AG04450 (cell line): ENCODE results near the gene SDK1. TPM values are rescaled to one million over a fixed set of nuclear protein-coding genes. Genes with fewer than 3 reads are reported as not detected.

Experiments
- CTCF ChIA-PET: fragments of 300-600, 350-600 bp; formaldehyde crosslinking; extraction: SDS; loops from one replicate; lab custom pipeline; 2022; ENCODE audit warnings: antibody characterized with exemption, inconsistent platforms; lab: Charles Lee
- POLR2A ChIA-PET: fragments of 350-600 bp; formaldehyde crosslinking; extraction: SDS; loops from one replicate; lab custom pipeline; 2021; ENCODE audit warnings: antibody characterized with exemption, inconsistent platforms; lab: Yijun Ruan, JAX
- DNase-seq: peaks from one replicate; pipeline ENCODE4 v3.0.0-alpha.2; 2011; ENCODE audit warnings: low read depth, low spot score
- H3K27ac ChIP-seq: one replicate; pipeline ENCODE4 v1.5.1; 2012; ENCODE audit warnings: low read depth, low read length, control low read depth
- H3K27me3 ChIP-seq: one replicate; pipeline ENCODE4 v1.6.0; 2012; ENCODE audit warnings: low read length; ENCODE audit not compliant: control insufficient read depth, insufficient read depth
- H3K4me3 ChIP-seq: 2 replicates; pipeline ENCODE4 v1.5.1; 2011; ENCODE audit warnings: mild to moderate bottlenecking, low read depth, low read length, control low read depth
- H3K9me3 ChIP-seq: 2 replicates; pipeline ENCODE4 v1.5.1; 2012; ENCODE audit warnings: low read length; ENCODE audit not compliant: control insufficient read depth, insufficient read depth
- polyA plus RNA-seq: library from polyadenylated mRNA; depleted of rRNA; stranded (reverse); fragments of >200 nt; gene quantifications from 2 replicates; pipeline ENCODE4 v1.2.3, GENCODE V29; 2011
- TF ChIP-seq, protein P1 (sequence below): IDR thresholded peaks from 2 replicates; pipeline ENCODE4 v1.5.1; 2011; ENCODE audit warnings: low read depth, low read length, control low read depth, inconsistent platforms

The SDK1 gene
- polyA plus RNA-seq, 1 experiment = 2.2 TPM

DNA sequence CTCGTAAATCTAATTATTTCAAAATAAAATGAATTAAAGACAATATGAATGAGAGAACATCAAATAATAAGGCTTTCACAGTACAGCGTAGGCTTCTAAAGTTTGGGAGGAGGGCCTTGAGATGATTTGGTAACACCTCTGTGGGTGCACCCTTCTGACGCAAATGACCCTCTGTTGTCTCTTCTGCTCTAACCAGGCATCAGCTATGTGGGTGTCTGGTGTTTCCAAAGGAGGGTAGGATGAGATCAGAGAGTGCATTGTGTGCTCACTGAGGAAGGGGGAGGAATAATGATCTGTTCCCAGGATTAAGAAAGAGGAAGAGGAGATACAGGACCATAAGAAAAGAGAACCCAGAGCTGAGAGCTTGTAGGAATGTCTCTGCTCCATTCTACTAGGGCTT lies 420.4 kb downstream of the SDK1 start:
- Histone ChIP-seq H3K9me3 (0 out of 2 replicates have a peak, but pooled peaks cover 1% of the 10 kb centered on the region), H3K27ac (no peak overlapping the region), H3K4me3 (no peak overlapping the region), H3K27me3 (no peaks in the 10 kb centered on the region)
- CTCF ChIA-PET = no interaction called here
- DNase-seq = no peak
- TF ChIP-seq, protein P1, sequence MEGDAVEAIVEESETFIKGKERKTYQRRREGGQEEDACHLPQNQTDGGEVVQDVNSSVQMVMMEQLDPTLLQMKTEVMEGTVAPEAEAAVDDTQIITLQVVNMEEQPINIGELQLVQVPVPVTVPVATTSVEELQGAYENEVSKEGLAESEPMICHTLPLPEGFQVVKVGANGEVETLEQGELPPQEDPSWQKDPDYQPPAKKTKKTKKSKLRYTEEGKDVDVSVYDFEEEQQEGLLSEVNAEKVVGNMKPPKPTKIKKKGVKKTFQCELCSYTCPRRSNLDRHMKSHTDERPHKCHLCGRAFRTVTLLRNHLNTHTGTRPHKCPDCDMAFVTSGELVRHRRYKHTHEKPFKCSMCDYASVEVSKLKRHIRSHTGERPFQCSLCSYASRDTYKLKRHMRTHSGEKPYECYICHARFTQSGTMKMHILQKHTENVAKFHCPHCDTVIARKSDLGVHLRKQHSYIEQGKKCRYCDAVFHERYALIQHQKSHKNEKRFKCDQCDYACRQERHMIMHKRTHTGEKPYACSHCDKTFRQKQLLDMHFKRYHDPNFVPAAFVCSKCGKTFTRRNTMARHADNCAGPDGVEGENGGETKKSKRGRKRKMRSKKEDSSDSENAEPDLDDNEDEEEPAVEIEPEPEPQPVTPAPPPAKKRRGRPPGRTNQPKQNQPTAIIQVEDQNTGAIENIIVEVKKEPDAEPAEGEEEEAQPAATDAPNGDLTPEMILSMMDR = no peak
- POLR2A ChIA-PET = no interaction called here

DNA sequence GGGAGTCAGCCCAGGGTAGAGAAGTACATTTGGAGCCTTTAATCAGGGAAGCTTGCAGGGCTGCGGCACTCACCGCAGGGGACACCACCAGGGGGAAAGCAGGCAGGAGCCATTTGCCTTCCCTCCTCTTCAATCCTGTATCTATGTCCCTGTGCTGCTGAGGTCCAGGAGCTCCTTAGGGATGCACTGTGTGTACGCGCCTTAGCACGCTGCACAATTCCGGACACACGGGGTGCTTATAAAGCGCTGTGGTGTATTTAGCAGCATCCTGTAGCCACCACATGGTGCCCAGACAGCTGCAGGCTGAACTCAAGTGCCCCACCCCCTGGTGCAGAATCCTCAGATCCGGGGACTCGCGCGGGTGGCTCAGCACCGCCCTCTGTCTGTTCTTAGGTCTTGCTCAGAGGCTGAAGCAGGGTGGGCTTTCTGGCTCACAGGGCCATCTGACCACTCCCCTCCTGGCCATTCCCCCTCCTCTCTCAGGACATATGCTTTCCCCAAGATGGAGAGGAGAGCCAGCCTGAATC lies 421.4 kb downstream of the SDK1 start:
- Histone ChIP-seq H3K9me3 (no peaks in the 10 kb centered on the region; the same call in 1 of the 2 replicates), H3K4me3 (no peak overlapping the region), H3K27me3 (no peaks in the 10 kb centered on the region), H3K27ac (no peak overlapping the region)
- TF ChIP-seq, protein P1 = no peak
- ChIA-PET CTCF (no interaction called here), POLR2A (no interaction called here)
- no peak for DNase-seq

DNA sequence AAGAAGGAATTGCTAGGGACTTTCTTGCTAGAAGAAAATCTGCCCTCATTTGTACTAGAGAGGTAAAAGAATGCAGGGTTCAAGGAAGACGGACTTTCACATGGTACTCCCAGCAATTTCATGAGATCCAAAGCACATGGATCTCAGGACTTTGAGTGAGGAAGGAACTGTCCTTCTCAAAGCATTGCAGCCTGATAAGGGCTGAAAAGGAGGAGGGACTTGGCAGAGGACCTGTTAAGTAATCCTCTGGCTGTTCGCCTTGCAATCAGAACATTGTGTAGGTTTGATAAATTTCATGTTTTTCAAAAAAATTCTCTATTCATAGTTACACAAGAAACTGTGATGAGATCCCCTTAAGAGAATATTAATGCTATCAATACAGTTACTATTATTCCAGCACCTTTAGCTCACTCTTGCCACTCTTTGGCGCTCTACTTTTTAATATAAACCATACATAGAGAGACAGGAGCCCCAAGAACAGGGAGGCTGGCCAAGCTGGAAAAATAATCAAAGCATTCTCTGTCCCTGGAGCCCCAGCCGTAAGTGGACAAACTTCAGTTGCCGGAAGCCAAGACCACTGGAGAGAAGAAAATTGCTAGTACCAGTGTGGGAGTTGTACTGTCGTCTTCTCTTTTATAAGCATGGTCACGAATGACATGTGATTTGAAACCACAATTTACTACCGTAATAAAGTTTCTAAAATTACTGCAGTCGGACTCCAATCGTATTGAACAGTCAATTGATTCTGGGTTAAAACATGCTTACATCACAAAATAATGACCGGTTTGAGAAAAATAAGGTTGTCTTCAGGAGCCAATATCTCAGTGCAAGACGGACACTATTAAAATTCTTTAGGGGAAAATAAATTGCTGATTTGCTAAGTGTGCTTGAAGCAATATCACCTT lies 424.4 kb downstream of the SDK1 start:
- Histone ChIP-seq H3K9me3 (no peaks in the 10 kb centered on the region; the same call in none of the 2 replicates), H3K4me3 (no peak overlapping the region), H3K27me3 (no peaks in the 10 kb centered on the region), H3K27ac (no peak overlapping the region)
- POLR2A ChIA-PET = no interaction called here
- TF ChIP-seq, protein P1 = no peak
- no peak for DNase-seq
- CTCF ChIA-PET = no interaction called here

DNA sequence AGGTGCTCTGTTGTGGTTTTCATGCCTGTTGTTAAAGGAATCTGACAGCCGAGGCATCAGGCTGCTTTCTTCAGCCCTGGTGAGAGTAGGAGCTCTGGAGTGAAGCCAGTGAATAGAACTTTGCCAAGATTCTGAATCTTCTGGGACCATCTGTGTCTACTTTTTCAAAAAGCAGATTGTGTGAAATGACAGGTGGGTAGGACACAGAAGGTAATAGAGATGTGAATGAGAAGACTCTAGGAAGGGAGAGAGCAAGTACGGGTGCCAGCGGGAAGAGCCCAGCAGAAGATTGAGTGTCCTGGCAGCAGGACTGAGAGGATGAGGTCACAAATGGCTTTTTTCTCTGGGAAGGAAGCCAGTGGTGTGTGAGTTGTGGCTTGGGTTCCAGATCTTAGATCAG lies 429.2 kb downstream of the SDK1 start:
- Histone ChIP-seq H3K4me3 (no peak overlapping the region), H3K27ac (no peak overlapping the region), H3K9me3 (peaks cover 4% of the 10 kb centered on the region), H3K27me3 (no peaks in the 10 kb centered on the region)
- ChIA-PET CTCF (no interaction called here), POLR2A (no interaction called here)
- TF ChIP-seq, protein P1 = no peak
- DNase-seq = no peak

DNA sequence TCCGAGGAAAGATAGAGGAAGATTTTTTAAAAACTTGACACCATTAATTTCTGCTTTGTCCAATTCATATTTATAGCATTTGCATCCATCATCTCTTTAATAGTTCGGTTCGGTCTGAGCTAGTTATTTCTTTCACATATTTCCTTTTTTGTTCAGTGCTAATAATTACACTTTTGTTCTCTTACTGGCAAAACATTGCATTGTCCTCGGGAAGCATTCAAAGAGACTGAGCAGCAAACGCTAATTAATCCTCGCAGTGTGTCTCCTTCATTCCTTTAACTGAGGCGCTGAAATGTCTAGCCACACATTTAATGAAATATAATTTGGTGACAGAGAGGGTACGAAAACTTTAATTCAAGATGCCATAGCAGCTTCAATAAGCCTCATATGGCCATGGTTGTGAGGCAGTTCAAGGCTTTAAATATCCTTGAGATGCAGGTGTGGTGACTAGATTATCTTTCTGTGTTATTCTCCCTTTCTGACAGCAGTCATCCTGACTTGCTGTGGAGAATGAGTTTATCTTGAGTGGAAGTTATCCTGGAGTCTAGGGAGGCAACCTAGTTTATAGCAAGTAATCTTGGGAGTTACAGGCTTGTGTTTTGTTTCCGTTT lies 431.4 kb downstream of the SDK1 start:
- H3K27ac ChIP-seq = no peak overlapping the region
- H3K27me3 ChIP-seq = no peaks in the 10 kb centered on the region
- peaks cover 13% of the 10 kb centered on the region for H3K9me3 ChIP-seq
- H3K4me3 ChIP-seq = no peak overlapping the region
- TF ChIP-seq, protein P1 = no peak
- CTCF ChIA-PET = no interaction called here
- POLR2A ChIA-PET = no interaction called here
- no peak for DNase-seq
